AG09309 (cell line): ENCODE data around the gene SLC12A6.

Source experiments
- DNase-seq: peaks from one replicate; pipeline ENCODE4 v3.0.0-alpha.2; 2010; ENCODE audit warnings: low read depth
- H3K4me3 ChIP-seq: 2 replicates; pipeline ENCODE4 v1.5.1; 2011; ENCODE audit warnings: mild to moderate bottlenecking, low read depth, low read length, moderate library complexity; ENCODE audit not compliant: control insufficient read depth
- TF ChIP-seq, protein P1 (sequence below): IDR thresholded peaks from 2 replicates; pipeline ENCODE4 v1.5.1; 2011; ENCODE audit warnings: mild to moderate bottlenecking, low read depth, low read length, inconsistent platforms; ENCODE audit not compliant: insufficient read depth, control insufficient read depth; ENCODE audit errors: missing control alignments

The SLC12A6 gene

DNA sequence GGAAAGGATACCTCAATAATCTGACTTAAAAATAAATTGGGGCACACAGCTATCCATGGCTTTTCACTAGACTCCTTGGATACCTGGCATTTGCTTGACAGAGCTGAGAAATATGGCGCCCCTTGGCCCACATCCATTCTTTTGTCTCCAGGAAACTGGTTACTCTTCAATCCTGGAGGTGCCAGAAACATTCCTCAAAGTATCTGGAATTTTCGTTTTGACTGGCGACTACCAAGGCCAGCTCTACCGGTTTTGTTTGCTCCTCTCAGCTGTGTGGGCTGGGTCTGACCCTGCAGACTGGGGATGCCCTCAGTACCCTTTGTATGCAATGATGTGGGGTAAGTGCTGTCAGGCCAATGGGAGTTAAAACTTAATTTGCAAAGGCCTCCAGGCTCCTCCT is 154.6 kb downstream of the SLC12A6 start:
- TF ChIP-seq, protein P1, sequence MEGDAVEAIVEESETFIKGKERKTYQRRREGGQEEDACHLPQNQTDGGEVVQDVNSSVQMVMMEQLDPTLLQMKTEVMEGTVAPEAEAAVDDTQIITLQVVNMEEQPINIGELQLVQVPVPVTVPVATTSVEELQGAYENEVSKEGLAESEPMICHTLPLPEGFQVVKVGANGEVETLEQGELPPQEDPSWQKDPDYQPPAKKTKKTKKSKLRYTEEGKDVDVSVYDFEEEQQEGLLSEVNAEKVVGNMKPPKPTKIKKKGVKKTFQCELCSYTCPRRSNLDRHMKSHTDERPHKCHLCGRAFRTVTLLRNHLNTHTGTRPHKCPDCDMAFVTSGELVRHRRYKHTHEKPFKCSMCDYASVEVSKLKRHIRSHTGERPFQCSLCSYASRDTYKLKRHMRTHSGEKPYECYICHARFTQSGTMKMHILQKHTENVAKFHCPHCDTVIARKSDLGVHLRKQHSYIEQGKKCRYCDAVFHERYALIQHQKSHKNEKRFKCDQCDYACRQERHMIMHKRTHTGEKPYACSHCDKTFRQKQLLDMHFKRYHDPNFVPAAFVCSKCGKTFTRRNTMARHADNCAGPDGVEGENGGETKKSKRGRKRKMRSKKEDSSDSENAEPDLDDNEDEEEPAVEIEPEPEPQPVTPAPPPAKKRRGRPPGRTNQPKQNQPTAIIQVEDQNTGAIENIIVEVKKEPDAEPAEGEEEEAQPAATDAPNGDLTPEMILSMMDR = no peak
- no peak for DNase-seq
- H3K4me3 ChIP-seq = no peak overlapping the region
